Neural cell (in vitro differentiated cells): ENCODE data around the gene ZSWIM5. TPM values are rescaled to one million over a fixed set of nuclear protein-coding genes. Genes with fewer than 3 reads are reported as not detected.

Experiments
- H2AFZ ChIP-seq: fragments of 200-600, 300-800 bp; sonication (generic), shearing (Covaris generic); 2 replicates; pipeline ENCODE4 v1.6.0; 2014; ENCODE audit warnings: low read depth, mild to moderate bottlenecking, antibody characterized with exemption, low read length, moderate library complexity
- H3F3A ChIP-seq: fragments of 200-600 bp; shearing (Covaris generic); 2 replicates; pipeline ENCODE4 v1.6.1; 2016; ENCODE audit warnings: mild to moderate bottlenecking, moderate library complexity, mixed read lengths, antibody characterized with exemption, low read length; ENCODE audit not compliant: insufficient read depth, poor library complexity, severe bottlenecking
- H3K27ac ChIP-seq: fragments of 200-600, 300-800 bp; sonication (generic), shearing (Covaris generic); 2 replicates; pipeline ENCODE4 v1.5.1; 2014; ENCODE audit warnings: mild to moderate bottlenecking, low read length, moderate library complexity
- H3K27me3 ChIP-seq: fragments of 300-800, 200-600 bp; sonication (generic), shearing (Covaris generic); 2 replicates; pipeline ENCODE4 v1.6.0; 2014; ENCODE audit warnings: mild to moderate bottlenecking, low read depth, low read length, moderate library complexity; ENCODE audit not compliant: insufficient read depth
- H3K36me3 ChIP-seq: fragments of 300-800, 200-600 bp; sonication (generic), shearing (Covaris generic); 2 replicates; pipeline ENCODE4 v1.5.1; 2014; ENCODE audit warnings: mild to moderate bottlenecking, antibody characterized with exemption, low read length, moderate library complexity; ENCODE audit not compliant: insufficient read depth
- H3K4me2 ChIP-seq: fragments of 300-800, 200-600 bp; sonication (generic), shearing (Covaris generic); 2 replicates; pipeline ENCODE4 v1.6.0; 2014; ENCODE audit warnings: mild to moderate bottlenecking, low read length
- H3K4me3 ChIP-seq: fragments of 300-800, 200-600 bp; sonication (generic), shearing (Covaris generic); 2 replicates; pipeline ENCODE4 v1.5.1; 2014; ENCODE audit warnings: mild to moderate bottlenecking, low read length, moderate library complexity
- H3K79me2 ChIP-seq: fragments of 200-600 bp; shearing (Covaris generic); replicated peaks from 2 replicates; pipeline ENCODE4 v1.6.0; 2014; ENCODE audit warnings: mild to moderate bottlenecking, low read length, moderate library complexity; ENCODE audit not compliant: insufficient read depth
- H3K9ac ChIP-seq: fragments of 300-800, 200-600 bp; sonication (generic), shearing (Covaris generic); 2 replicates; pipeline ENCODE4 v1.6.1; 2016; ENCODE audit warnings: mild to moderate bottlenecking, low read length, mixed read lengths
- H3K9me2 ChIP-seq: fragments of 200-600 bp; shearing (Covaris generic); 2 replicates; pipeline ENCODE4 v1.6.1; 2016; ENCODE audit warnings: mild to moderate bottlenecking, low read length, mixed read lengths; ENCODE audit not compliant: insufficient read depth
- H3K9me3 ChIP-seq: fragments of 200-600, 300-800 bp; sonication (generic), shearing (Covaris generic); 2 replicates; pipeline ENCODE4 v1.6.1; 2016; ENCODE audit warnings: mild to moderate bottlenecking, mixed run types, low read length, moderate library complexity, mixed read lengths
- H4K20me1 ChIP-seq: fragments of 200-600 bp; shearing (Covaris generic); 2 replicates; pipeline ENCODE4 v1.6.1; 2016; ENCODE audit warnings: mild to moderate bottlenecking, mixed run types; ENCODE audit not compliant: insufficient read depth
- CTCF ChIP-seq: fragments of 450-650 bp; IDR thresholded peaks from 2 replicates; pipeline ENCODE4 v1.5.1; 2014; ENCODE audit warnings: antibody characterized with exemption, mild to moderate bottlenecking, moderate library complexity; ENCODE audit not compliant: poor library complexity, severe bottlenecking
- EP300 ChIP-seq: fragments of 450-650 bp; conservative IDR thresholded peaks from 2 replicates; pipeline ENCODE4 v1.6.1; 2014; ENCODE audit warnings: antibody characterized with exemption, mild to moderate bottlenecking, moderate library complexity; ENCODE audit not compliant: poor library complexity, severe bottlenecking
- EZH2 ChIP-seq: fragments of 200-600, 300-800 bp; shearing (Covaris generic), sonication (generic); IDR thresholded peaks from 2 replicates; pipeline ENCODE4 v1.6.1; 2014; ENCODE audit warnings: antibody characterized with exemption, low read length, borderline replicate concordance, mild to moderate bottlenecking; ENCODE audit not compliant: insufficient read depth, poor library complexity, severe bottlenecking
- MXI1 ChIP-seq: fragments of 450-650 bp; conservative IDR thresholded peaks from 2 replicates; pipeline ENCODE4 v1.6.1; 2014; ENCODE audit warnings: antibody characterized with exemption, mild to moderate bottlenecking; ENCODE audit not compliant: poor library complexity, severe bottlenecking
- POLR2AphosphoS5 ChIP-seq: IDR thresholded peaks from 2 replicates; pipeline ENCODE4 v1.6.1; 2012
- RAD21 ChIP-seq: fragments of 450-650 bp; conservative IDR thresholded peaks from 2 replicates; pipeline ENCODE4 v1.6.1; 2014; ENCODE audit warnings: antibody characterized with exemption, mild to moderate bottlenecking, moderate library complexity
- REST ChIP-seq: IDR thresholded peaks from 2 replicates; pipeline ENCODE4 v1.6.1; 2012; ENCODE audit warnings: borderline replicate concordance
- SMC3 ChIP-seq: fragments of 450-650 bp; conservative IDR thresholded peaks from 2 replicates; pipeline ENCODE4 v1.6.1; 2014; ENCODE audit warnings: antibody characterized with exemption, mild to moderate bottlenecking, moderate library complexity; ENCODE audit not compliant: poor library complexity
- TAF1 ChIP-seq: IDR thresholded peaks from 2 replicates; pipeline ENCODE4 v1.6.1; 2012; ENCODE audit warnings: low read depth
- polyA plus RNA-seq: library from polyadenylated mRNA; depleted of rRNA; stranded (reverse); fragments of >200 nt; gene quantifications from 2 replicates; pipeline ENCODE4 v1.2.3, GENCODE V29; 2014

Gene ZSWIM5
- polyA plus RNA-seq, 1 donor from 2014 or later: 27.2 TPM

- no peak for TF ChIP-seq REST
- TF ChIP-seq POLR2AphosphoS5: no peak
- TF ChIP-seq MXI1: no peak
- no peak for TF ChIP-seq SMC3
- TF ChIP-seq RAD21: no peak
- no peak for TF ChIP-seq EZH2
- no peak for TF ChIP-seq EP300
- TF ChIP-seq TAF1: no peak
- no peak for TF ChIP-seq CTCF
These were observed 108.5 kb downstream of the ZSWIM5 start for GRCh38 chr1:45097944-45098343.

GRCh38 chr1:45097079-45097478 is 109.3 kb downstream of the ZSWIM5 start:
- H3K79me2 ChIP-seq: no peaks in the 10 kb centered on the region
- no peak overlapping the region for H3K4me2 ChIP-seq
- no peaks in the 10 kb centered on the region for H3K27me3 ChIP-seq
- H3K9me3 ChIP-seq: no peaks in the 10 kb centered on the region
- no peak overlapping the region for H3K9ac ChIP-seq
- TF ChIP-seq SMC3 (no peak), RAD21 (no peak), EZH2 (no peak), REST (no peak), CTCF (no peak), EP300 (no peak), POLR2AphosphoS5 (no peak), MXI1 (no peak), TAF1 (no peak)
- no peak overlapping the region for H2AFZ ChIP-seq
- no peaks in the 10 kb centered on the region for H3K9me2 ChIP-seq
- no peaks in the 10 kb centered on the region for H4K20me1 ChIP-seq
- no peaks in the 10 kb centered on the region for H3K36me3 ChIP-seq
- no peaks in the 10 kb centered on the region for H3F3A ChIP-seq
- no peak overlapping the region for H3K27ac ChIP-seq
- H3K4me3 ChIP-seq: no peak overlapping the region

More at GRCh38 chr1:45097944-45098343, 108.5 kb downstream of the ZSWIM5 start:
- Histone ChIP-seq H3K36me3 (no peaks in the 10 kb centered on the region), H3K27ac (no peak overlapping the region), H3F3A (no peaks in the 10 kb centered on the region), H3K4me3 (no peak overlapping the region), H3K79me2 (no peaks in the 10 kb centered on the region), H3K9me2 (no peaks in the 10 kb centered on the region), H4K20me1 (no peaks in the 10 kb centered on the region), H3K9ac (no peak overlapping the region), H3K9me3 (no peaks in the 10 kb centered on the region), H3K4me2 (no peak overlapping the region), H3K27me3 (no peaks in the 10 kb centered on the region), H2AFZ (no peak overlapping the region)
